ENCODE results near the gene CASR.
A peak's percentile ranks its signal among the peaks of the same experiment; 100 is the strongest.

The CASR gene

GRCh38 chr3:122239112-122239511, 55.6 kb downstream of the CASR start:
- H3K4me1 ChIP-seq (ENCODE audit: control insufficient read depth, insufficient read depth, low read length), result no peaks in the 10 kb centered on the region
- no peak overlapping the region for H3K4me2 ChIP-seq (ENCODE audit: low read length)
- no peaks in the 10 kb centered on the region for H3K36me3 ChIP-seq (ENCODE audit: insufficient read depth, low read length)
- no peak overlapping the region for H3K9ac ChIP-seq (ENCODE audit: low read depth, low read length)
- H3K27me3 ChIP-seq (ENCODE audit: control insufficient read depth, insufficient read depth, low read length), result peaks cover 2% of the 10 kb centered on the region
- no peaks in the 10 kb centered on the region for H3K9me3 ChIP-seq (replicated peaks; ENCODE audit: low read length)
- H3K4me3 ChIP-seq (ENCODE audit: low read length), result no peak overlapping the region

- H3K9me3 ChIP-seq (replicated peaks; ENCODE audit: low read length), result no peaks in the 10 kb centered on the region
- H3K4me2 ChIP-seq (ENCODE audit: low read length), result peak overlapping the region; percentile 74
- peaks cover 21% of the 10 kb centered on the region for H3K27me3 ChIP-seq (ENCODE audit: control insufficient read depth, insufficient read depth, low read length)
- no peaks in the 10 kb centered on the region for H3K36me3 ChIP-seq (ENCODE audit: insufficient read depth, low read length)
- no peaks in the 10 kb centered on the region for H3K4me1 ChIP-seq (ENCODE audit: control insufficient read depth, insufficient read depth, low read length)
- H3K4me3 ChIP-seq (ENCODE audit: low read length), result peak overlapping the region; percentile 39
- H3K9ac ChIP-seq (ENCODE audit: low read depth, low read length), result no peak overlapping the region
Measured at GRCh38 chr3:122245513-122246174, 62.2 kb downstream of the CASR start.

- Histone ChIP-seq H3K4me2 (ENCODE audit: low read length) (peak overlapping the region; percentile 74), H3K9me3 (replicated peaks; ENCODE audit: low read length) (no peaks in the 10 kb centered on the region), H3K36me3 (ENCODE audit: insufficient read depth, low read length) (no peaks in the 10 kb centered on the region), H3K4me3 (ENCODE audit: low read length) (peak overlapping the region; percentile 39), H3K9ac (ENCODE audit: low read depth, low read length) (no peak overlapping the region), H3K27me3 (ENCODE audit: control insufficient read depth, insufficient read depth, low read length) (peaks cover 27% of the 10 kb centered on the region), H3K4me1 (ENCODE audit: control insufficient read depth, insufficient read depth, low read length) (no peaks in the 10 kb centered on the region)
Measured at GRCh38 chr3:122246199-122246598, 62.7 kb downstream of the CASR start.

GRCh38 chr3:122247087-122247824, 63.8 kb downstream of the CASR start:
- H3K9ac ChIP-seq (ENCODE audit: low read depth, low read length), result no peak overlapping the region
- no peaks in the 10 kb centered on the region for H3K9me3 ChIP-seq (replicated peaks; ENCODE audit: low read length)
- H3K36me3 ChIP-seq (ENCODE audit: insufficient read depth, low read length), result no peaks in the 10 kb centered on the region
- H3K4me1 ChIP-seq (ENCODE audit: control insufficient read depth, insufficient read depth, low read length), result no peaks in the 10 kb centered on the region
- H3K4me2 ChIP-seq (ENCODE audit: low read length), result no peak overlapping the region
- H3K4me3 ChIP-seq (ENCODE audit: low read length), result no peak overlapping the region
- H3K27me3 ChIP-seq (ENCODE audit: control insufficient read depth, insufficient read depth, low read length), result peaks cover 28% of the 10 kb centered on the region

- Histone ChIP-seq H3K27me3 (ENCODE audit: control insufficient read depth, insufficient read depth, low read length) (peaks cover 28% of the 10 kb centered on the region), H3K4me3 (ENCODE audit: low read length) (no peak overlapping the region), H3K9me3 (replicated peaks; ENCODE audit: low read length) (no peaks in the 10 kb centered on the region), H3K4me1 (ENCODE audit: control insufficient read depth, insufficient read depth, low read length) (no peaks in the 10 kb centered on the region), H3K36me3 (ENCODE audit: insufficient read depth, low read length) (no peaks in the 10 kb centered on the region), H3K9ac (ENCODE audit: low read depth, low read length) (no peak overlapping the region), H3K4me2 (ENCODE audit: low read length) (no peak overlapping the region)
Measured at GRCh38 chr3:122247825-122248185, 64.3 kb downstream of the CASR start.

- no peak overlapping the region for H3K9ac ChIP-seq (ENCODE audit: low read depth, low read length)
- no peak overlapping the region for H3K4me2 ChIP-seq (ENCODE audit: low read length)
- no peaks in the 10 kb centered on the region for H3K36me3 ChIP-seq (ENCODE audit: insufficient read depth, low read length)
- H3K27me3 ChIP-seq (ENCODE audit: control insufficient read depth, insufficient read depth, low read length), result peaks cover 25% of the 10 kb centered on the region
- no peaks in the 10 kb centered on the region for H3K4me1 ChIP-seq (ENCODE audit: control insufficient read depth, insufficient read depth, low read length)
- H3K9me3 ChIP-seq (replicated peaks; ENCODE audit: low read length), result no peaks in the 10 kb centered on the region
- H3K4me3 ChIP-seq (ENCODE audit: low read length), result no peak overlapping the region
Measured at GRCh38 chr3:122251428-122251827, 68.0 kb downstream of the CASR start.

GRCh38 chr3:122253581-122253980, 70.1 kb downstream of the CASR start:
- H3K36me3 ChIP-seq (ENCODE audit: insufficient read depth, low read length), result no peaks in the 10 kb centered on the region
- no peaks in the 10 kb centered on the region for H3K4me1 ChIP-seq (ENCODE audit: control insufficient read depth, insufficient read depth, low read length)
- no peak overlapping the region for H3K4me2 ChIP-seq (ENCODE audit: low read length)
- no peaks in the 10 kb centered on the region for H3K9me3 ChIP-seq (replicated peaks; ENCODE audit: low read length)
- H3K27me3 ChIP-seq (ENCODE audit: control insufficient read depth, insufficient read depth, low read length), result peaks cover 19% of the 10 kb centered on the region
- no peak overlapping the region for H3K9ac ChIP-seq (ENCODE audit: low read depth, low read length)
- no peak overlapping the region for H3K4me3 ChIP-seq (ENCODE audit: low read length)

- Histone ChIP-seq H3K4me2 (ENCODE audit: low read length) (no peak overlapping the region), H3K4me3 (ENCODE audit: low read length) (no peak overlapping the region), H3K27me3 (ENCODE audit: control insufficient read depth, insufficient read depth, low read length) (peaks cover 8% of the 10 kb centered on the region), H3K36me3 (ENCODE audit: insufficient read depth, low read length) (no peaks in the 10 kb centered on the region), H3K9me3 (replicated peaks; ENCODE audit: low read length) (no peaks in the 10 kb centered on the region), H3K4me1 (ENCODE audit: control insufficient read depth, insufficient read depth, low read length) (no peaks in the 10 kb centered on the region), H3K9ac (ENCODE audit: low read depth, low read length) (no peak overlapping the region)
Measured at GRCh38 chr3:122255757-122256439, 72.4 kb downstream of the CASR start.

GRCh38 chr3:122257644-122258364, 74.3 kb downstream of the CASR start:
- Histone ChIP-seq H3K36me3 (ENCODE audit: insufficient read depth, low read length) (no peaks in the 10 kb centered on the region), H3K9ac (ENCODE audit: low read depth, low read length) (no peak overlapping the region), H3K4me3 (ENCODE audit: low read length) (no peak overlapping the region), H3K4me2 (ENCODE audit: low read length) (no peak overlapping the region), H3K4me1 (ENCODE audit: control insufficient read depth, insufficient read depth, low read length) (no peaks in the 10 kb centered on the region), H3K27me3 (ENCODE audit: control insufficient read depth, insufficient read depth, low read length) (peaks cover 10% of the 10 kb centered on the region), H3K9me3 (replicated peaks; ENCODE audit: low read length) (no peaks in the 10 kb centered on the region)

GRCh38 chr3:122258757-122259371, 75.4 kb downstream of the CASR start:
- Histone ChIP-seq H3K27me3 (ENCODE audit: control insufficient read depth, insufficient read depth, low read length) (peaks cover 16% of the 10 kb centered on the region), H3K9me3 (replicated peaks; ENCODE audit: low read length) (no peaks in the 10 kb centered on the region), H3K9ac (ENCODE audit: low read depth, low read length) (no peak overlapping the region), H3K36me3 (ENCODE audit: insufficient read depth, low read length) (no peaks in the 10 kb centered on the region), H3K4me2 (ENCODE audit: low read length) (no peak overlapping the region), H3K4me1 (ENCODE audit: control insufficient read depth, insufficient read depth, low read length) (no peaks in the 10 kb centered on the region), H3K4me3 (ENCODE audit: low read length) (no peak overlapping the region)

- Histone ChIP-seq H3K9me3 (replicated peaks; ENCODE audit: low read length) (no peaks in the 10 kb centered on the region), H3K9ac (ENCODE audit: low read depth, low read length) (no peak overlapping the region), H3K27me3 (ENCODE audit: control insufficient read depth, insufficient read depth, low read length) (peaks cover 23% of the 10 kb centered on the region), H3K4me1 (ENCODE audit: control insufficient read depth, insufficient read depth, low read length) (no peaks in the 10 kb centered on the region), H3K4me2 (ENCODE audit: low read length) (no peak overlapping the region), H3K4me3 (ENCODE audit: low read length) (no peak overlapping the region), H3K36me3 (ENCODE audit: insufficient read depth, low read length) (no peaks in the 10 kb centered on the region)
Measured at GRCh38 chr3:122260206-122260605, 76.7 kb downstream of the CASR start.
